ACC112 (cell line): ENCODE measurements around the gene ATAD3B.

ENCODE experiments used
- H2AFZ ChIP-seq: fragments of 200-600 bp; sonication (generic); one replicate; pipeline ENCODE4 v1.6.0; 2017; ENCODE audit warnings: antibody characterized with exemption, low read length; ENCODE audit not compliant: unreplicated experiment
- H3K27ac ChIP-seq: fragments of 200-600 bp; sonication (generic); 2 replicates; pipeline ENCODE4 v1.5.1; 2014; ENCODE audit warnings: low read depth, mild to moderate bottlenecking, antibody characterized with exemption, low read length, moderate library complexity
- H3K27me3 ChIP-seq: fragments of 200-600 bp; sonication (generic); 2 replicates; pipeline ENCODE4 v1.6.1; 2014; ENCODE audit warnings: mild to moderate bottlenecking, antibody characterized with exemption, low read length, moderate library complexity, mixed read lengths; ENCODE audit not compliant: insufficient read depth
- H3K36me3 ChIP-seq: fragments of 200-600 bp; sonication (generic); 2 replicates; pipeline ENCODE4 v1.6.1; 2016; ENCODE audit warnings: mild to moderate bottlenecking, antibody characterized with exemption, low read length, moderate library complexity, mixed read lengths; ENCODE audit not compliant: insufficient read depth
- H3K4me1 ChIP-seq: fragments of 200-600 bp; sonication (generic); one replicate; pipeline ENCODE4 v1.6.1; 2016; ENCODE audit warnings: low read length, mixed read lengths; ENCODE audit not compliant: insufficient read depth, unreplicated experiment, control insufficient read depth
- H3K4me3 ChIP-seq: fragments of 200-600 bp; sonication (generic); 2 replicates; pipeline ENCODE4 v1.5.1; 2014; ENCODE audit warnings: mild to moderate bottlenecking, low read depth, low read length
- H3K79me2 ChIP-seq: fragments of 200-600 bp; sonication (generic); one replicate; pipeline ENCODE4 v1.6.0; 2016; ENCODE audit warnings: low read length; ENCODE audit not compliant: control insufficient read depth, unreplicated experiment, insufficient read depth

Gene ATAD3B

GRCh38 chr1:1536019-1536937 is 64.7 kb downstream of the ATAD3B start:
- Histone ChIP-seq H3K27ac (no peak overlapping the region), H2AFZ (no peak overlapping the region), H3K36me3 (peaks cover 4% of the 10 kb centered on the region; the same call in 1 of the 2 replicates), H3K4me1 (no peaks in the 10 kb centered on the region), H3K4me3 (no peak overlapping the region), H3K79me2 (peaks cover 22% of the 10 kb centered on the region), H3K27me3 (no peaks in the 10 kb centered on the region)

- Histone ChIP-seq H3K27me3 (no peaks in the 10 kb centered on the region), H3K27ac (no peak overlapping the region), H3K36me3 (peaks cover 4% of the 10 kb centered on the region; the same call in 1 of the 2 replicates), H3K4me1 (no peaks in the 10 kb centered on the region), H3K79me2 (peaks cover 22% of the 10 kb centered on the region), H3K4me3 (no peak overlapping the region), H2AFZ (no peak overlapping the region)
These were observed 65.5 kb downstream of the ATAD3B start for GRCh38 chr1:1536938-1537546.

GRCh38 chr1:1537626-1538250 is 66.2 kb downstream of the ATAD3B start:
- H3K36me3 ChIP-seq, result no peaks in the 10 kb centered on the region
- H3K4me1 ChIP-seq, result no peaks in the 10 kb centered on the region
- H3K27ac ChIP-seq, result no peak overlapping the region
- no peak overlapping the region for H2AFZ ChIP-seq
- H3K79me2 ChIP-seq, result peaks cover 22% of the 10 kb centered on the region
- no peak overlapping the region for H3K4me3 ChIP-seq
- no peaks in the 10 kb centered on the region for H3K27me3 ChIP-seq

- no peak overlapping the region for H3K27ac ChIP-seq
- H3K79me2 ChIP-seq, result peaks cover 22% of the 10 kb centered on the region
- no peak overlapping the region for H3K4me3 ChIP-seq
- H2AFZ ChIP-seq, result no peak overlapping the region
- no peaks in the 10 kb centered on the region for H3K27me3 ChIP-seq
- H3K4me1 ChIP-seq, result no peaks in the 10 kb centered on the region
- no peaks in the 10 kb centered on the region for H3K36me3 ChIP-seq
These were observed 66.8 kb downstream of the ATAD3B start for GRCh38 chr1:1538334-1538733.

GRCh38 chr1:1538989-1539309 is 67.4 kb downstream of the ATAD3B start:
- no peaks in the 10 kb centered on the region for H3K27me3 ChIP-seq
- no peaks in the 10 kb centered on the region for H3K4me1 ChIP-seq
- peak overlapping the region; percentile 94 for H3K4me3 ChIP-seq
- no peak overlapping the region for H2AFZ ChIP-seq
- peaks cover 22% of the 10 kb centered on the region for H3K79me2 ChIP-seq
- no peak overlapping the region for H3K27ac ChIP-seq
- no peaks in the 10 kb centered on the region for H3K36me3 ChIP-seq

- Histone ChIP-seq H3K27me3 (no peaks in the 10 kb centered on the region), H2AFZ (no peak overlapping the region), H3K4me1 (no peaks in the 10 kb centered on the region), H3K27ac (no peak overlapping the region), H3K36me3 (no peaks in the 10 kb centered on the region), H3K79me2 (peaks cover 22% of the 10 kb centered on the region), H3K4me3 (peak overlapping the region; percentile 94)
These were observed 67.9 kb downstream of the ATAD3B start for GRCh38 chr1:1539310-1540089.

GRCh38 chr1:1540090-1540817 is 68.7 kb downstream of the ATAD3B start, which contains the start of gene TMEM240:
Gene TMEM240 (minus strand): TSS chr1:1540624. CDS start chr1:1540346, 278 bp downstream.
- Histone ChIP-seq H3K36me3 (no peaks in the 10 kb centered on the region), H3K4me1 (no peaks in the 10 kb centered on the region), H3K4me3 (peak within 1 kb of the TSS; percentile 94), H2AFZ (no peak within 1 kb of the TSS), H3K79me2 (peaks cover 22% of the 10 kb centered on the region), H3K27ac (no peak within 1 kb of the TSS), H3K27me3 (no peaks in the 10 kb centered on the region)

GRCh38 chr1:1540818-1541628 is 69.5 kb downstream of the ATAD3B start:
- peaks cover 22% of the 10 kb centered on the region for H3K79me2 ChIP-seq
- H3K27ac ChIP-seq, result no peak overlapping the region
- no peaks in the 10 kb centered on the region for H3K27me3 ChIP-seq
- no peaks in the 10 kb centered on the region for H3K4me1 ChIP-seq
- H3K4me3 ChIP-seq, result peak overlapping the region; percentile 94
- no peak overlapping the region for H2AFZ ChIP-seq
- H3K36me3 ChIP-seq, result no peaks in the 10 kb centered on the region

GRCh38 chr1:1541956-1542765 is 70.6 kb downstream of the ATAD3B start:
- peaks cover 22% of the 10 kb centered on the region for H3K79me2 ChIP-seq
- no peak overlapping the region for H3K4me3 ChIP-seq
- no peaks in the 10 kb centered on the region for H3K36me3 ChIP-seq
- no peaks in the 10 kb centered on the region for H3K27me3 ChIP-seq
- H2AFZ ChIP-seq, result no peak overlapping the region
- no peak overlapping the region for H3K27ac ChIP-seq
- no peaks in the 10 kb centered on the region for H3K4me1 ChIP-seq
